SK-N-SH (cell line): Measurements from ENCODE around the gene ID2. TPM values are rescaled to one million over a fixed set of nuclear protein-coding genes. Genes with fewer than 3 reads are reported as not detected.

ENCODE experiments used
- CTCF ChIA-PET: fragments of 300-600, 350-600 bp; formaldehyde crosslinking; extraction: SDS; loops from one replicate; lab custom pipeline; 2021; lab: Yijun Ruan, JAX
- POLR2A ChIA-PET: fragments of 350-600 bp; sonication (Branson Sonifier 250); formaldehyde crosslinking; extraction: SDS; loops from one replicate; lab custom pipeline; 2020; ENCODE audit warnings: antibody characterized with exemption, inconsistent platforms; lab: Yijun Ruan, JAX
- DNase-seq: peaks from one replicate; pipeline ENCODE4 v3.0.0; 2012
- H2AFZ ChIP-seq: fragments of 200-600 bp; sonication (generic); 2 replicates; pipeline ENCODE4 v1.8.1; 2016; ENCODE audit warnings: antibody characterized with exemption, mild to moderate bottlenecking, low read depth
- H3F3A ChIP-seq: fragments of 200-600 bp; sonication (generic); replicated peaks from 2 replicates; pipeline ENCODE3; 2016; ENCODE audit warnings: antibody characterized with exemption, mild to moderate bottlenecking; ENCODE audit not compliant: insufficient read depth
- H3K27ac ChIP-seq, 2 experiments: fragments of 200-500 bp in 1 of 2; fragments of 200-600 bp in 1 of 2; sonication (Bioruptor generic) in 1 of 2; sonication (generic), shearing (Covaris generic) in 1 of 2; 2 replicates each; pipeline versions ENCODE4 v1.5.1 to v1.6.1; 2014 to 2016; ENCODE audit warnings: low read depth in 2 of 2, inconsistent platforms in 1 of 2, low read length in 1 of 2, mild to moderate bottlenecking in 1 of 2, mixed read lengths in 1 of 2
- H3K27me3 ChIP-seq: fragments of 200-600 bp; sonication (generic), shearing (Covaris generic); 2 replicates; pipeline ENCODE4 v1.6.1; 2016; ENCODE audit warnings: mixed run types; ENCODE audit not compliant: insufficient read depth
- H3K36me3 ChIP-seq, 2 experiments: fragments of 200-500 bp in 1 of 2; fragments of 200-600 bp in 1 of 2; sonication (Bioruptor generic) in 1 of 2; sonication (generic) in 1 of 2; replicated peaks in 1 of 2; 2 replicates each; pipeline versions ENCODE3 to v1.5.1; 2014 to 2016; ENCODE audit warnings: low read length in 1 of 2, mild to moderate bottlenecking in 1 of 2; ENCODE audit not compliant: insufficient read depth in 2 of 2, control insufficient read depth in 1 of 2
- H3K4me1 ChIP-seq, 2 experiments: fragments of 200-500 bp in 1 of 2; fragments of 200-600 bp in 1 of 2; sonication (Bioruptor generic) in 1 of 2; sonication (generic), shearing (Covaris generic) in 1 of 2; 2 replicates each; pipeline versions ENCODE4 v1.5.1 to v1.6.1; 2014 to 2016; ENCODE audit warnings: low read depth in 1 of 2, low read length in 1 of 2, mixed run types in 1 of 2; ENCODE audit not compliant: insufficient read depth in 2 of 2, control insufficient read depth in 1 of 2
- H3K4me2 ChIP-seq: fragments of 200-600 bp; sonication (generic), shearing (Covaris generic); 2 replicates; pipeline ENCODE4 v1.6.1; 2017; ENCODE audit warnings: mixed run types
- H3K4me3 ChIP-seq, 2 experiments: fragments of 200-500 bp in 1 of 2; fragments of 200-600 bp in 1 of 2; sonication (Bioruptor generic) in 1 of 2; sonication (generic), shearing (Covaris generic) in 1 of 2; 2 replicates each; pipeline versions ENCODE4 v1.5.1 to v1.8.1; 2014 to 2016; ENCODE audit warnings: low read depth in 2 of 2, inconsistent platforms in 1 of 2, low read length in 1 of 2, mild to moderate bottlenecking in 1 of 2, mixed read lengths in 1 of 2, moderate library complexity in 1 of 2
- H3K79me2 ChIP-seq: fragments of 200-600 bp; sonication (generic); 2 replicates; pipeline ENCODE4 v1.8.1; 2017; ENCODE audit warnings: mild to moderate bottlenecking; ENCODE audit not compliant: insufficient read depth
- H3K9ac ChIP-seq: fragments of 200-600 bp; sonication (generic); 2 replicates; pipeline ENCODE4 v1.6.1; 2017; ENCODE audit warnings: mixed run types
- H3K9me2 ChIP-seq: fragments of 200-600 bp; sonication (generic); 2 replicates; pipeline ENCODE4 v1.6.1; 2017; ENCODE audit warnings: mixed run types
- H3K9me3 ChIP-seq: fragments of 200-600 bp; sonication (generic); 2 replicates; pipeline ENCODE4 v1.6.1; 2017; ENCODE audit warnings: mixed run types, mild to moderate bottlenecking, moderate library complexity
- H4K20me1 ChIP-seq: fragments of 200-600 bp; sonication (generic); 2 replicates; pipeline ENCODE4 v1.6.1; 2017; ENCODE audit warnings: mild to moderate bottlenecking, mixed run types; ENCODE audit not compliant: insufficient read depth
- CHD2 ChIP-seq: fragments of 150-350 bp; IDR thresholded peaks from 2 replicates; pipeline ENCODE4 v1.6.1; 2018; ENCODE audit warnings: low read length; ENCODE audit not compliant: partially characterized antibody
- EZH2phosphoT487 ChIP-seq: fragments of 200-600 bp; sonication (generic); IDR thresholded peaks from 2 replicates; pipeline ENCODE4 v1.6.1; 2017; ENCODE audit warnings: low read depth, mixed run types, mild to moderate bottlenecking, antibody characterized with exemption, moderate library complexity, borderline replicate concordance
- FOSL2 ChIP-seq: IDR thresholded peaks from 2 replicates; pipeline ENCODE4 v1.4.0; 2012; ENCODE audit warnings: low read depth, mild to moderate bottlenecking, moderate library complexity, borderline replicate concordance
- FOXJ3 ChIP-seq: sonication (generic); formaldehyde crosslinking; IDR thresholded peaks from 2 replicates; pipeline ENCODE4 v1.5.1; 2020; ENCODE audit warnings: mild to moderate bottlenecking, missing genetic modification reagents
- FOXM1 ChIP-seq: IDR thresholded peaks from 2 replicates; pipeline ENCODE4 v1.4.0; 2012; ENCODE audit warnings: low read depth, mild to moderate bottlenecking
- JUND ChIP-seq: IDR thresholded peaks from 2 replicates; pipeline ENCODE4 v1.4.0; 2012
- MXI1 ChIP-seq: IDR thresholded peaks from 2 replicates; pipeline ENCODE4 v1.6.1; 2012; ENCODE audit warnings: mild to moderate bottlenecking, low read depth, low read length, improper control_type of control experiment
- NFIC ChIP-seq: IDR thresholded peaks from 2 replicates; pipeline ENCODE4 v1.4.0; 2012; ENCODE audit warnings: borderline replicate concordance
- POLR2AphosphoS5 ChIP-seq: IDR thresholded peaks from 2 replicates; pipeline ENCODE4 v1.6.1; 2012; ENCODE audit warnings: low read depth, low read length
- RCOR1 ChIP-seq: fragments of 150-350 bp; IDR thresholded peaks from 2 replicates; pipeline ENCODE4 v1.6.1; 2017; ENCODE audit warnings: antibody characterized with exemption, low read length
- RFX5 ChIP-seq: IDR thresholded peaks from 2 replicates; pipeline ENCODE4 v1.6.1; 2012; ENCODE audit warnings: mild to moderate bottlenecking, improper control_type of control experiment, low read length
- RXRA ChIP-seq: IDR thresholded peaks from 2 replicates; pipeline ENCODE4 v1.4.0; 2012; ENCODE audit warnings: low read depth, mild to moderate bottlenecking, borderline replicate concordance
- TCF12 ChIP-seq: IDR thresholded peaks from 2 replicates; pipeline ENCODE4 v1.4.0; 2012
- WGBS: methylation state at CpG from one replicate; pipeline ENCODE4 v1.1.6; 2017; ENCODE audit warnings: low lambda C conversion rate; 5-methylcytosine and 5-hydroxymethylcytosine counted together
- polyA plus RNA-seq, 3 experiments: library from polyadenylated mRNA; depleted of rRNA; stranded (reverse); fragments of >200 nt; gene quantifications; 2 replicates each; pipeline ENCODE4 v1.2.3, GENCODE V29; 2012
- TF ChIP-seq, protein P1 (sequence below): IDR thresholded peaks from 2 replicates; pipeline ENCODE4 v1.4.0; 2012; ENCODE audit warnings: low read depth
- TF ChIP-seq, protein P2 (sequence below): IDR thresholded peaks from 2 replicates; pipeline ENCODE4; 2012
- TF ChIP-seq, protein P3 (sequence below): fragments of 150-350 bp; IDR thresholded peaks from 2 replicates; pipeline ENCODE4 v1.6.1; 2017; ENCODE audit warnings: antibody characterized with exemption, low read length, low read depth, borderline replicate concordance
- TF ChIP-seq, protein P4 (sequence below): IDR thresholded peaks from 2 replicates; pipeline ENCODE4 v1.6.1; 2012; ENCODE audit warnings: mild to moderate bottlenecking, low read depth, low read length, moderate library complexity
- TF ChIP-seq, protein P5 (sequence below): fragments of 150-350 bp; IDR thresholded peaks from 2 replicates; pipeline ENCODE4 v1.6.1; 2016; ENCODE audit warnings: mild to moderate bottlenecking, low read depth, low read length

ID2 gene
- polyA plus RNA-seq, 1 of the 3 experiments (the other 2 are of a cell fraction): 459 TPM

DNA sequence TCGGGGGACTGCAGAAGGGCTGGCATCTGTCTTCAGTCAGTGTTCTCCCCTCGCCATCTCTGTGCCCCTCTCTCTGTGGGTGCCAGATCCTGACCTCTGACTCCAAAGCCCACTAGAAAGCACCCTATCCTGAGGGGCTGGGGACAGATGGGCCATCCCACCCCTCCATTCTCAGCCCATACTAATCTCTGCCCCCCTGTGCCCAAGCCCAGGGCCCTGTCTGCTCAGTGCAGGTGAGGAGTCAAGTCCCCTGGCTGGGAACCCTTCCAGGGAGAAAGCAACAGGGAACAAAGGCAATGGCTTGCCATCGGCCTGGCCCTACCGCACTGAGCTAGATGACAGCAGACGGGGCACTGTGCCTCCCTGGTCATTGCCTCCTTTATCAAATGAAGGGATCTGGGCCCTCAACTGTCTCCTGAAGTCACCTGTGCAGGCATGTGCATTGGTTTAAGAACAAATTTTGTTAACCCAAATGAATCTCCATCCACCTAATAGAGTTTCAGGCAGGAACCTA lies 42.7 kb upstream of the ID2 start:
- H3K27me3 ChIP-seq: no peaks in the 10 kb centered on the region
- no peak overlapping the region for H3K4me3 ChIP-seq
- H3K4me1 ChIP-seq: peaks cover 7 to 9% of the 10 kb centered on the region in 2 experiments; a peak in 2 of 4 replicates
- no peaks in the 10 kb centered on the region for H3K9me3 ChIP-seq
- no peak overlapping the region for H3K4me2 ChIP-seq
- H3K36me3 ChIP-seq: no peaks in the 10 kb centered on the region
- CTCF ChIA-PET: no interaction called here
- no peaks in the 10 kb centered on the region for H4K20me1 ChIP-seq
- DNase-seq: no peak
- no peaks in the 10 kb centered on the region for H3F3A ChIP-seq
- H3K9me2 ChIP-seq: no peaks in the 10 kb centered on the region
- 88% methylated on average over 5 of the region's 5 CpGs for WGBS
- POLR2A ChIA-PET: no interaction called here
- H3K27ac ChIP-seq: no peak overlapping the region
- H3K9ac ChIP-seq: no peak overlapping the region
- H2AFZ ChIP-seq: no peak overlapping the region
- TF ChIP-seq, protein P1, sequence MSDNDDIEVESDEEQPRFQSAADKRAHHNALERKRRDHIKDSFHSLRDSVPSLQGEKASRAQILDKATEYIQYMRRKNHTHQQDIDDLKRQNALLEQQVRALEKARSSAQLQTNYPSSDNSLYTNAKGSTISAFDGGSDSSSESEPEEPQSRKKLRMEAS: no peak
- TF ChIP-seq CHD2 (no peak), FOXJ3 (no peak), FOSL2 (no peak), FOXM1 (no peak), TCF12 (no peak), EZH2phosphoT487 (no peak), JUND (no peak), RFX5 (no peak)
- TF ChIP-seq, protein P2, sequence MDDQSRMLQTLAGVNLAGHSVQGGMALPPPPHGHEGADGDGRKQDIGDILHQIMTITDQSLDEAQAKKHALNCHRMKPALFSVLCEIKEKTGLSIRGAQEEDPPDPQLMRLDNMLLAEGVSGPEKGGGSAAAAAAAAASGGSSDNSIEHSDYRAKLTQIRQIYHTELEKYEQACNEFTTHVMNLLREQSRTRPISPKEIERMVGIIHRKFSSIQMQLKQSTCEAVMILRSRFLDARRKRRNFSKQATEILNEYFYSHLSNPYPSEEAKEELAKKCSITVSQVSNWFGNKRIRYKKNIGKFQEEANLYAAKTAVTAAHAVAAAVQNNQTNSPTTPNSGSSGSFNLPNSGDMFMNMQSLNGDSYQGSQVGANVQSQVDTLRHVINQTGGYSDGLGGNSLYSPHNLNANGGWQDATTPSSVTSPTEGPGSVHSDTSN: no peak
- TF ChIP-seq, protein P3, sequence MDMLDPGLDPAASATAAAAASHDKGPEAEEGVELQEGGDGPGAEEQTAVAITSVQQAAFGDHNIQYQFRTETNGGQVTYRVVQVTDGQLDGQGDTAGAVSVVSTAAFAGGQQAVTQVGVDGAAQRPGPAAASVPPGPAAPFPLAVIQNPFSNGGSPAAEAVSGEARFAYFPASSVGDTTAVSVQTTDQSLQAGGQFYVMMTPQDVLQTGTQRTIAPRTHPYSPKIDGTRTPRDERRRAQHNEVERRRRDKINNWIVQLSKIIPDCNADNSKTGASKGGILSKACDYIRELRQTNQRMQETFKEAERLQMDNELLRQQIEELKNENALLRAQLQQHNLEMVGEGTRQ: no peak
- H3K79me2 ChIP-seq: no peaks in the 10 kb centered on the region

DNA sequence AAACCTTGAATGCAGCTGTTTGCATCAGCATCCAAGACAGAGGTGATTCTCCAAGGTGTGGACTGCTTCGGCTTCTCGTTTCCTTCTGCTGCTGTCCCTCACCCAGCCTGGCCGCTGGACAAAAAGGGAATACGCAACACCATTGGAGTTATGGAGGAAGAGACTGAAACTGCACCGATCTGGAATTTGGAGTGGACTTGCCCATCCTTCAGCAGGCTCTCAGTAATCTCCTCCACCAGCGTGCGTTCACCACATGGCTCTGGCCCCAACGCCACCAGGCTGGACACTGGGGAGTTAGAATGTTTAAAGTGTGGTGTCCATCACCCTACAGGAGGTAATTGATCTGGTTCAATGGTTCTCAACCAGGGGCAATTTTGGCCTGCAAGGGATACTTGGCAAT lies 41.4 kb upstream of the ID2 start:
- H3K36me3 ChIP-seq: no peaks in the 10 kb centered on the region
- H3K27ac ChIP-seq: no peak overlapping the region
- no peak overlapping the region for H3K4me3 ChIP-seq
- ChIA-PET POLR2A (interaction anchor here (0.6 kb wide), 1 partner anchor 41 kb away, joined by 3 read pairs; the partner anchor contains the start of gene ID2), CTCF (interaction anchor here (0.6 kb wide), 1 partner anchor 77 kb away, joined by 3 read pairs; no protein-coding TSS in a partner anchor)
- H3K4me2 ChIP-seq: no peak overlapping the region
- H3K27me3 ChIP-seq: no peaks in the 10 kb centered on the region
- no peak overlapping the region for H2AFZ ChIP-seq
- no peaks in the 10 kb centered on the region for H3F3A ChIP-seq
- DNase-seq: no peak
- no peaks in the 10 kb centered on the region for H4K20me1 ChIP-seq
- H3K9me3 ChIP-seq: no peaks in the 10 kb centered on the region
- 89% methylated on average over 8 of the region's 8 CpGs for WGBS
- peaks cover 3 to 9% of the 10 kb centered on the region in 2 experiments; a peak in 1 of 4 replicates for H3K4me1 ChIP-seq
- no peaks in the 10 kb centered on the region for H3K9me2 ChIP-seq
- H3K9ac ChIP-seq: no peak overlapping the region
- no peaks in the 10 kb centered on the region for H3K79me2 ChIP-seq
- no peak for TF ChIP-seq RXRA
- TF ChIP-seq FOXJ3: no peak
- TF ChIP-seq MXI1: no peak
- no peak for TF ChIP-seq FOSL2
- no peak for TF ChIP-seq NFIC
- TF ChIP-seq, protein P4, sequence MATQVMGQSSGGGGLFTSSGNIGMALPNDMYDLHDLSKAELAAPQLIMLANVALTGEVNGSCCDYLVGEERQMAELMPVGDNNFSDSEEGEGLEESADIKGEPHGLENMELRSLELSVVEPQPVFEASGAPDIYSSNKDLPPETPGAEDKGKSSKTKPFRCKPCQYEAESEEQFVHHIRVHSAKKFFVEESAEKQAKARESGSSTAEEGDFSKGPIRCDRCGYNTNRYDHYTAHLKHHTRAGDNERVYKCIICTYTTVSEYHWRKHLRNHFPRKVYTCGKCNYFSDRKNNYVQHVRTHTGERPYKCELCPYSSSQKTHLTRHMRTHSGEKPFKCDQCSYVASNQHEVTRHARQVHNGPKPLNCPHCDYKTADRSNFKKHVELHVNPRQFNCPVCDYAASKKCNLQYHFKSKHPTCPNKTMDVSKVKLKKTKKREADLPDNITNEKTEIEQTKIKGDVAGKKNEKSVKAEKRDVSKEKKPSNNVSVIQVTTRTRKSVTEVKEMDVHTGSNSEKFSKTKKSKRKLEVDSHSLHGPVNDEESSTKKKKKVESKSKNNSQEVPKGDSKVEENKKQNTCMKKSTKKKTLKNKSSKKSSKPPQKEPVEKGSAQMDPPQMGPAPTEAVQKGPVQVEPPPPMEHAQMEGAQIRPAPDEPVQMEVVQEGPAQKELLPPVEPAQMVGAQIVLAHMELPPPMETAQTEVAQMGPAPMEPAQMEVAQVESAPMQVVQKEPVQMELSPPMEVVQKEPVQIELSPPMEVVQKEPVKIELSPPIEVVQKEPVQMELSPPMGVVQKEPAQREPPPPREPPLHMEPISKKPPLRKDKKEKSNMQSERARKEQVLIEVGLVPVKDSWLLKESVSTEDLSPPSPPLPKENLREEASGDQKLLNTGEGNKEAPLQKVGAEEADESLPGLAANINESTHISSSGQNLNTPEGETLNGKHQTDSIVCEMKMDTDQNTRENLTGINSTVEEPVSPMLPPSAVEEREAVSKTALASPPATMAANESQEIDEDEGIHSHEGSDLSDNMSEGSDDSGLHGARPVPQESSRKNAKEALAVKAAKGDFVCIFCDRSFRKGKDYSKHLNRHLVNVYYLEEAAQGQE: no peak
- TF ChIP-seq, protein P2: no peak
- TF ChIP-seq CHD2: no peak
- TF ChIP-seq, protein P5, sequence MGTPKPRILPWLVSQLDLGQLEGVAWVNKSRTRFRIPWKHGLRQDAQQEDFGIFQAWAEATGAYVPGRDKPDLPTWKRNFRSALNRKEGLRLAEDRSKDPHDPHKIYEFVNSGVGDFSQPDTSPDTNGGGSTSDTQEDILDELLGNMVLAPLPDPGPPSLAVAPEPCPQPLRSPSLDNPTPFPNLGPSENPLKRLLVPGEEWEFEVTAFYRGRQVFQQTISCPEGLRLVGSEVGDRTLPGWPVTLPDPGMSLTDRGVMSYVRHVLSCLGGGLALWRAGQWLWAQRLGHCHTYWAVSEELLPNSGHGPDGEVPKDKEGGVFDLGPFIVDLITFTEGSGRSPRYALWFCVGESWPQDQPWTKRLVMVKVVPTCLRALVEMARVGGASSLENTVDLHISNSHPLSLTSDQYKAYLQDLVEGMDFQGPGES: no peak
- TF ChIP-seq POLR2AphosphoS5: no peak
- TF ChIP-seq RCOR1: no peak
